ENCODE results near the gene SBF2.

Gene SBF2

DNA sequence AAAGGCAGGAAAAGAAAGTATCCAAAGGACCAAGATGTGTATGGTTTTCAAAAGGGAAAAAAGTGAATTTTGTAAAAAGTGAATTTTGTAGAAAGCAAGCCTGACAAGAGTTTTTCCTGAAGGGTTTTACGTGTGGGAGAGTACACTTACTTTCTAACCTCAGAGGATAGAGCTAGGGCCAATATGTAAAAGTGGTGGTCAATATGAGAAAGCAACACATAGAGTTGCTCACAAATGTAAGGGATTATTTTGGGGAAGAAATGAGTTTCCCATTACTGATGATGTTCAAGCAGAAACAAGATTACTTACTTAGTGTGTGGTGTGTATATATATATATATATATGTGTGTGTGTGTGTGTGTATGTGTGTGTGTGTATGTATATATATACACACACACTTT, 467.6 kb downstream of the SBF2 start:
- TF ChIP-seq REST (IDR thresholded peaks at IDR 0.05; ENCODE audit: insufficient read depth in 1 of 2, low read depth in 2 of 2, low read length in 2 of 2) (no peak), FOXP2 (optimal IDR thresholded peaks at IDR 0.05; ENCODE audit: borderline replicate concordance, extremely low read depth, extremely low read length, insufficient read depth) (no peak), SIN3A (IDR thresholded peaks at IDR 0.05; ENCODE audit: borderline replicate concordance, insufficient read depth, low read length) (no peak), POLR2AphosphoS5 (IDR thresholded peaks at IDR 0.05; ENCODE audit: low read depth, low read length) (no peak), TAF1 (IDR thresholded peaks at IDR 0.05; ENCODE audit: borderline replicate concordance, insufficient read depth, low read length) (no peak)

DNA sequence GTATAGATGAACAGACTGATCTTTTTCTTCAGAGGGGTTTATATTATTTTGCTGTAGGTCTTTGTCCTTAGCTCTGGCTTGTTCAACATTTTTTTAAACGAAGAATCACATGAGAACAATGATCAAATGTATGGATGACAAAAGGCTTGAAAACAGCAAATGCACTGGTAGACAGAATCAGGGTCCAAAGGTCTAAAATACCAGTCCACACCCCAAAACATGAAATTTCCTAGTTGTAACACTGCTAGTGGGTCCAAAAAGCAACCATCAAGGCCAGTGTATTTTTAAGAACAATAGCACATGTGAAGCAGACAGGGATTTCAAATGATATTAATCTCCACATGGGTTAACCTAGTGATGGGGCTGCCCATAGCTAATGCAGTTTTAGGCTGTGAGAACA, 468.1 kb downstream of the SBF2 start:
- TF ChIP-seq REST (IDR thresholded peaks at IDR 0.05; ENCODE audit: insufficient read depth in 1 of 2, low read depth in 2 of 2, low read length in 2 of 2) (no peak), SIN3A (IDR thresholded peaks at IDR 0.05; ENCODE audit: borderline replicate concordance, insufficient read depth, low read length) (no peak), FOXP2 (optimal IDR thresholded peaks at IDR 0.05; ENCODE audit: borderline replicate concordance, extremely low read depth, extremely low read length, insufficient read depth) (no peak), POLR2AphosphoS5 (IDR thresholded peaks at IDR 0.05; ENCODE audit: low read depth, low read length) (no peak), TAF1 (IDR thresholded peaks at IDR 0.05; ENCODE audit: borderline replicate concordance, insufficient read depth, low read length) (no peak)

DNA sequence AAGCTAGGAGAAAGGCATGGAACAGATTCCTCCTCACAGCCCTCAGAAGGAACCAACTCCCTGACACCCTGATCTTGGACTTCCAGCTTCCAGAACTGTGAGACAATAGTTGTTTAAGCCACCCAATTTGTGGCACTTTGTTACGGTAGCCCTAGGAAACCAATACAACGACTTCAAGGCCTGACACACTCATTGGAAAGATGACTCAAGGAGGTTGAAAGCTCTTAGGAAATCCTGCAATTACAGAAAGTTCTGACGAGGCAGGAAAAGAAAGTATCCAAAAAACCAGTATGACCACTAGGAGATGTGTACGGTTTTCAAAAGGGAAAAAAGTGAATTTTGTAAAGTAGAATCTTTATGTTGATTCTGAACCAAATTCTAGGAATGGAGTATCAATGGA, 468.7 kb downstream of the SBF2 start:
- TF ChIP-seq TAF1 (IDR thresholded peaks at IDR 0.05; ENCODE audit: borderline replicate concordance, insufficient read depth, low read length) (no peak), SIN3A (IDR thresholded peaks at IDR 0.05; ENCODE audit: borderline replicate concordance, insufficient read depth, low read length) (no peak), POLR2AphosphoS5 (IDR thresholded peaks at IDR 0.05; ENCODE audit: low read depth, low read length) (no peak), FOXP2 (optimal IDR thresholded peaks at IDR 0.05; ENCODE audit: borderline replicate concordance, extremely low read depth, extremely low read length, insufficient read depth) (no peak), REST (IDR thresholded peaks at IDR 0.05; ENCODE audit: insufficient read depth in 1 of 2, low read depth in 2 of 2, low read length in 2 of 2) (no peak)

DNA sequence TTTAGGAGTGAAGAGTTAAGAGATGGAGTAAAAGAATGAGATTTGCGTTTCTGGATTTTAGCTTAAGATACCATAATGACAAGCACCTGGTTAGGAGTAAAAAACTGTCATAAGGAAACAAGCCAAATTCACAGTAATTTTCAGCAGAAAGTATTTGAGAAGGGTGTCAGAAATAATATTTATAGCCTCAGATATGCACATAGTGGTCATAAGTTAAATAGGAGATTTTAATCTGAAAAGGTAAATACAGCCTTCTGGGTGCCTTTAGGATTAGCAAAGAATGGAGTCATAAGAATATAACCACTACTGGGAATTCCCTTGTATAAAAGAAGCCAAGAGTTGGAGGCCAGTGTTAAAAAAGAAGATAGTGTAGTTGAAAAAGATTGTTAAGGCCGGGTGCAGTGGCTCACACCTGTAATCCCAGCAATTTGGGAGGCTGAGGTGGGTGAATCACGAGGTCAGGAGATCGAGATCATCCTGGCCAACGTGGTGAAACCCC, 470.1 kb downstream of the SBF2 start:
- TF ChIP-seq REST (IDR thresholded peaks at IDR 0.05; ENCODE audit: insufficient read depth in 1 of 2, low read depth in 2 of 2, low read length in 2 of 2) (no peak), SIN3A (IDR thresholded peaks at IDR 0.05; ENCODE audit: borderline replicate concordance, insufficient read depth, low read length) (no peak), POLR2AphosphoS5 (IDR thresholded peaks at IDR 0.05; ENCODE audit: low read depth, low read length) (no peak), FOXP2 (optimal IDR thresholded peaks at IDR 0.05; ENCODE audit: borderline replicate concordance, extremely low read depth, extremely low read length, insufficient read depth) (no peak), TAF1 (IDR thresholded peaks at IDR 0.05; ENCODE audit: borderline replicate concordance, insufficient read depth, low read length) (no peak)

DNA sequence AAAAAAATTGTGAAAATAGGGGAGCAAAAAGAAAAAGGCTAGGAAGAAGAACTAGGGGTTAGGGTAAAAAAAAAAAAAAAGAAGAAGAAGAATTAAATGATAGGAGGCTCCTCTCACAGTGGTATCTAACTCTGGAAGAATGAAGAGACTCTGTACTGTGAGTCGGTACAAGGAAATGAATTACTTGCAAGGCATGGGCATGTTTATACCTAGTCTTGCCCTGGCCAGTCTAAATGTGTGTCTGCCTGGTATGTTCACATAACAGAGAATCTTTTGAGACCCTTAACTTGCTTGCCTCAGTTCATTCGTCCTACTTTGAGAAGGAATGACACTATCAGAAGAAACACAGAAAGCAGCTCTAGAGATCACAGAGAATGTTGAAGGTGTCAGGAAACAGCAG, 470.6 kb downstream of the SBF2 start:
- TF ChIP-seq TAF1 (IDR thresholded peaks at IDR 0.05; ENCODE audit: borderline replicate concordance, insufficient read depth, low read length) (no peak), POLR2AphosphoS5 (IDR thresholded peaks at IDR 0.05; ENCODE audit: low read depth, low read length) (no peak), SIN3A (IDR thresholded peaks at IDR 0.05; ENCODE audit: borderline replicate concordance, insufficient read depth, low read length) (no peak), FOXP2 (optimal IDR thresholded peaks at IDR 0.05; ENCODE audit: borderline replicate concordance, extremely low read depth, extremely low read length, insufficient read depth) (no peak), REST (IDR thresholded peaks at IDR 0.05; ENCODE audit: insufficient read depth in 1 of 2, low read depth in 2 of 2, low read length in 2 of 2) (no peak)

Data from PFSK-1 (cell line).